Small intestine (tissue), 7 donors: ENCODE data around the gene LRRTM1. TPM values are rescaled to one million over a fixed set of nuclear protein-coding genes. Genes with fewer than 3 reads are reported as not detected.
A peak's percentile ranks its signal among the peaks of the same experiment; 100 is the strongest.

ENCODE experiments used
- DNase-seq, 2 donors: peaks; one replicate each; pipeline versions ENCODE4 v3.0.0 to v3.0.0-alpha.2; 2013
- FAIRE-seq: peaks from 2 replicates; lab custom pipeline; 2012; peaks lifted over from hg19 to GRCh38; lab: Jason Lieb, UNC
- H3K27ac ChIP-seq, 3 donors: one replicate each; pipeline ENCODE4 v1.5.1; 2013; ENCODE audit warnings: low read length in 2 of 3, mild to moderate bottlenecking in 2 of 3, control low read depth in 1 of 3, inconsistent platforms in 1 of 3, low read depth in 1 of 3, moderate library complexity in 1 of 3
- H3K27me3 ChIP-seq, 3 donors: one replicate each; pipeline ENCODE4 v1.6.1; 2013; ENCODE audit warnings: low read length in 3 of 3, inconsistent platforms in 1 of 3; ENCODE audit not compliant: control insufficient read depth in 3 of 3, insufficient read depth in 3 of 3
- H3K36me3 ChIP-seq, 3 donors: one replicate each; pipeline ENCODE4 v1.6.1; 2013; ENCODE audit warnings: low read length in 3 of 3, inconsistent platforms in 1 of 3, low read depth in 1 of 3, mild to moderate bottlenecking in 1 of 3, moderate library complexity in 1 of 3; ENCODE audit not compliant: control insufficient read depth in 3 of 3, insufficient read depth in 2 of 3
- H3K4me1 ChIP-seq, 3 donors: one replicate each; pipeline ENCODE4 v1.6.1; 2013; ENCODE audit warnings: low read length in 2 of 3, inconsistent platforms in 1 of 3, low read depth in 1 of 3, mild to moderate bottlenecking in 1 of 3, moderate library complexity in 1 of 3; ENCODE audit not compliant: control insufficient read depth in 3 of 3, insufficient read depth in 2 of 3
- H3K4me3 ChIP-seq, 3 donors: one replicate each; pipeline ENCODE4 v1.5.1; 2013; ENCODE audit warnings: low read length in 3 of 3, control low read depth in 1 of 3, inconsistent platforms in 1 of 3, low read depth in 1 of 3, mild to moderate bottlenecking in 1 of 3, moderate library complexity in 1 of 3
- H3K9me3 ChIP-seq, 2 donors: one replicate each; pipeline ENCODE4 v1.6.1; 2013; ENCODE audit warnings: low read depth in 1 of 2, low read length in 1 of 2; ENCODE audit not compliant: control insufficient read depth in 2 of 2, insufficient read depth in 1 of 2
- WGBS, 3 donors: extraction: QIAGEN DNeasy Blood & Tissue Kit; methylation state at CpG; one replicate each; pipeline ENCODE4 v1.1.7; 2013; 5-methylcytosine and 5-hydroxymethylcytosine counted together
- polyA plus RNA-seq, 4 donors: library from polyadenylated mRNA; stranded (reverse) in 3 of 4; unstranded in 1 of 4; fragments of 200-250 nt in 3 of 4; fragments of 120-200 nt in 1 of 4; gene quantifications; one replicate each; pipeline versions ENCODE4 v1.2.1 to v1.2.3, GENCODE V29; 2013
- donor health status: healthy with polysubstance abuse.
- donor health status: control.
- donor health status: control.
- donor health status: Bipolar disorder and iron deficiency.
- donor health status: healthy.

LRRTM1 gene
- polyA plus RNA-seq, 4 donors = 1.1 to 1.4 TPM; not detected in 2

DNA sequence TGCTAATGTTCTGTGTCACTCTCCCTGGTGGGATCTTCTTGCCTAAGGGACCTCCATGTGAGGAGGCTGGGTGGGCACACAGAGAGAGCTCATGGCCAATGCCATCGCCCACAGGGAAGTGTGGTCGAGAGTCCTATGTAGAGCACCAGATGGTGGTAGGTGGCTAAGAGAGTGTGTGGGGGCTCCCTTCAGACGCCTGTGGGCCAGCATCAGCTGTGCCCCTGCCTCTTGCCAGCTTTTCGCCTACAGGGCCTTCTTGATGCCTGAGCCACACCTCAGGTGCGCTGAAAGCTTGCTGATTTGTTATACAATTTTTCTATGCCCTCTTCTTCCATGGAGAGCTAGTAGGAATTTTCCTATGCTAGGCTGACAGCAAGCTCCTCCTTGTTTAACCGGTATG is 38.3 kb downstream of the LRRTM1 start:
- Histone ChIP-seq H3K4me3 (no peak overlapping the region), H3K27ac (no peak overlapping the region), H3K4me1 (no peaks in the 10 kb centered on the region), H3K9me3 (no peaks in the 10 kb centered on the region), H3K36me3 (no peaks in the 10 kb centered on the region), H3K27me3 (no peaks in the 10 kb centered on the region)
- no peak for DNase-seq
- 80 to 87% (median 84%) methylated on average over 6 of the region's 6 CpGs for WGBS, 3 donors
- FAIRE-seq = no peak

DNA sequence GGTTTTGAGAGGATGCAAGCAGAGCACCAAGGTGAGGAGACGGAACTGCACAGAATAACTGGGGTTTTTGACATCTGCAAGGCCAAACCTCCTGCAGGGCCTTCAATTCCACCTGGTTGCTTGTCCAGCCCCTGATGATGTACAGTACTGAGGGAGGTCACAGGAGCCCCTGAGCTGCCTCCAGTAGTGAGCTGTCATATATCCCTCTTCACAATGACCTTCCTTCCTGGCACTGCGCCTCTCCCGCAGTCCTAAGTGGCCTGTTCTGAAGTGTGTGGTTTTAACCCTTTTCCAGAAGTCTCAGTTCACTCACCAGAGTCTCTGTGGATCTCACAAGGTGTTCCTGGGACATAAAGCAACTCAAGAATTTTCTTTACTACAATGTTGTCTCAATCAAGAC is 45.3 kb downstream of the LRRTM1 start:
- DNase-seq (no peak), FAIRE-seq (no peak)
- Histone ChIP-seq H3K9me3 (no peaks in the 10 kb centered on the region), H3K4me1 (no peaks in the 10 kb centered on the region), H3K4me3 (no peak overlapping the region), H3K27ac (no peak overlapping the region), H3K27me3 (no peaks in the 10 kb centered on the region), H3K36me3 (no peaks in the 10 kb centered on the region)
- WGBS, 3 donors = 68 to 92% (median 78%) methylated on average over 3 of the region's 3 CpGs

DNA sequence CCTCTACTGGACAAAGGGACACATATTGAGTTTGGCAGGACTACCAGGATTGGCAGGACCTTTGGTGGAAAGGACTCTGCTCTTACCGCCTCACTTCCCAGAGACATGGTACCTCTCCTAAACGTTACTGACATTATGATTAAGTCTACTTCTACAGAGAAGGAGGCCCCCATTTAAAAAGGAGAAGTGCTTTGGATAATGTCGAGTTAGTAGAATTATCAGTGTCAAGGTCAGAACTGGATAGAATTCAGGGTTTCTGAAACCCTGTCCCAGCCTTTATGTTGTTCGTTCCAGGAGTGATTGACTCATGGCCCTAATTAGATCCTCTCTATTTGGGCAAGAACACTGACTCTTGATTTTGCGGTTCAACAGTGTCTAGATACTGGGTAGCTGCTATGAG is 45.8 kb downstream of the LRRTM1 start:
- no peak for FAIRE-seq
- H3K36me3 ChIP-seq = no peaks in the 10 kb centered on the region
- H3K4me3 ChIP-seq = no peak overlapping the region
- no peaks in the 10 kb centered on the region for H3K27me3 ChIP-seq
- WGBS, 3 donors = 82 to 86% (median 82%) methylated on average over 5 of the region's 5 CpGs
- no peak overlapping the region for H3K27ac ChIP-seq
- H3K4me1 ChIP-seq = no peaks in the 10 kb centered on the region
- no peak for DNase-seq
- H3K9me3 ChIP-seq = no peaks in the 10 kb centered on the region

GRCh38 chr2:80258341-80258740 is 46.2 kb downstream of the LRRTM1 start:
- WGBS, 3 donors = 77 to 83% (median 80%) methylated on average over 5 of the region's 5 CpGs
- Histone ChIP-seq H3K27ac (no peak overlapping the region), H3K27me3 (no peaks in the 10 kb centered on the region), H3K4me3 (no peak overlapping the region), H3K9me3 (no peaks in the 10 kb centered on the region), H3K36me3 (no peaks in the 10 kb centered on the region), H3K4me1 (no peaks in the 10 kb centered on the region)
- no peak for DNase-seq
- FAIRE-seq = no peak

GRCh38 chr2:80257450-80257849 is 47.1 kb downstream of the LRRTM1 start:
- Histone ChIP-seq H3K27me3 (no peaks in the 10 kb centered on the region), H3K9me3 (no peaks in the 10 kb centered on the region), H3K36me3 (no peaks in the 10 kb centered on the region), H3K4me1 (no peaks in the 10 kb centered on the region), H3K4me3 (no peak overlapping the region), H3K27ac (no peak overlapping the region)
- 90 to 91% (median 91%) methylated on average over 4 of the region's 4 CpGs for WGBS, 3 donors
- DNase-seq (no peak), FAIRE-seq (no peak)

- FAIRE-seq (no peak), DNase-seq (no peak)
- no peaks in the 10 kb centered on the region for H3K9me3 ChIP-seq
- H3K27me3 ChIP-seq = no peaks in the 10 kb centered on the region
- 61 to 72% (median 71%) methylated on average over 3 of the region's 3 CpGs for WGBS, 3 donors
- no peaks in the 10 kb centered on the region for H3K36me3 ChIP-seq
- no peak overlapping the region for H3K27ac ChIP-seq
- H3K4me1 ChIP-seq = no peaks in the 10 kb centered on the region
- H3K4me3 ChIP-seq = no peak overlapping the region
Observed at GRCh38 chr2:80256782-80257167, 47.8 kb downstream of the LRRTM1 start.

- DNase-seq (peak; percentile 4 to 6), FAIRE-seq (no peak)
- Histone ChIP-seq H3K27ac (no peak overlapping the region), H3K27me3 (no peaks in the 10 kb centered on the region), H3K9me3 (no peaks in the 10 kb centered on the region), H3K4me3 (no peak overlapping the region), H3K4me1 (no peaks in the 10 kb centered on the region), H3K36me3 (no peaks in the 10 kb centered on the region)
- WGBS, 3 donors = 60 to 72% (median 68%) methylated on average over 9 of the region's 9 CpGs
Observed at GRCh38 chr2:80255918-80256781, 48.4 kb downstream of the LRRTM1 start.

DNA sequence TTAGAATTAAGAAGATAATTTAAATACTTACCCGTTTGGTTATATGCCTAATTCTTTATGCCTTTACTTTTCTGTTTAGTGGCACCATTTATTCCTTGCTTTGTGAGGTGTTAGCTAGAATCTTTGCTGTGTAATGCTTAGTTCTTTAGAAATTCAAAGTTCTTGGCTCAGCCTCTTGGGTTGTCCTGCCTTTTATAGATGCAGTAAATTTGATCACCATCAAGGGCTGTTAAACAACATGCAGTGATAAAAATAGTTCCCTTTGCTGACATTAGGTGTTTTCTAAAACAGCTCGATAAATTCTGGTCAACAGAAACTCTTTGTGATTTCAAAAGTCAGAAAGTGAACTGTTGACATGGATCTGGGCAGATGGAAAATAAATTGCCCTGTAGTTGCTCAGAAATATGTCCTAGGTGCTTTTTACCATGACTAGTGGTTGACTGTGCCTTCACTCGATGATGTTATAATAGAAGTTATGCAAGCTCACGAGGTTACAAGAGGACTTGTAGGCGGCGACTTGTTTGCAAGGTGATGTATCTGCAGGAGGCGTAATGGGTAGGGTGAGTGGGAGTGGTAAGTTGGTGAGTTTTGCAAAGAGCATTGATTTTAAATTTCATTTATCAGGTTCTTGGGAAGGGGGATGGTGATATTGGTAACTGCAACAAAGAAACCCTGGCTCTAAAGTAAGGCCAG is 52.1 kb downstream of the LRRTM1 start:
- no peak for FAIRE-seq

More for the DNA sequence above, 52.1 kb downstream of the LRRTM1 start:
- Histone ChIP-seq H3K27me3 (no peaks in the 10 kb centered on the region), H3K27ac (no peak overlapping the region), H3K4me3 (no peak overlapping the region), H3K9me3 (no peaks in the 10 kb centered on the region), H3K4me1 (no peaks in the 10 kb centered on the region), H3K36me3 (no peaks in the 10 kb centered on the region)
- 78 to 84% (median 78%) methylated on average over 7 of the region's 7 CpGs for WGBS, 3 donors
- DNase-seq = no peak
